DOHH2 (cell line): Measurements from ENCODE around the gene CYP4B1.

Experiments
- CTCF ChIP-seq: fragments of 200-600 bp; sonication (generic); IDR thresholded peaks from one replicate; pipeline ENCODE4 v1.5.1; 2014; ENCODE audit warnings: antibody characterized with exemption, mild to moderate bottlenecking, low read depth, low read length; ENCODE audit not compliant: poor library complexity, severe bottlenecking
- EZH2phosphoT487 ChIP-seq: fragments of 200-600 bp; sonication (generic); IDR thresholded peaks from 2 replicates; pipeline ENCODE4 v1.6.1; 2017; ENCODE audit warnings: borderline replicate concordance, mild to moderate bottlenecking, antibody characterized with exemption, low read length, moderate library complexity, mixed read lengths

- no peak for TF ChIP-seq CTCF
- no peak for TF ChIP-seq EZH2phosphoT487
These were observed 14.4 kb downstream of the CYP4B1 start for GRCh38 chr1:46812996-46813857.
